MM.1S (cell line): ENCODE data around the gene SURF1.

Experiments
- DNase-seq: peaks from one replicate; pipeline ENCODE4 v3.0.0-alpha.2; 2015
- H2AFZ ChIP-seq: fragments of 300-600 bp; sonication (generic); 2 replicates; pipeline ENCODE4 v1.6.0; 2016; ENCODE audit warnings: antibody characterized with exemption, low read length
- H3F3A ChIP-seq: fragments of 300-600 bp; sonication (generic); 2 replicates; pipeline ENCODE4 v1.6.1; 2016; ENCODE audit warnings: mild to moderate bottlenecking, antibody characterized with exemption, low read length, moderate library complexity, mixed read lengths; ENCODE audit not compliant: insufficient read depth
- H3K27ac ChIP-seq: fragments of 300-600 bp; sonication (generic); 2 replicates; pipeline ENCODE4 v1.5.1; 2016; ENCODE audit warnings: mild to moderate bottlenecking, low read length
- H3K27me3 ChIP-seq: fragments of 300-600 bp; sonication (generic); replicated peaks from 2 replicates; pipeline ENCODE4 v1.6.0; 2016; ENCODE audit warnings: low read length; ENCODE audit not compliant: insufficient read depth
- H3K36me3 ChIP-seq: fragments of 300-600 bp; sonication (generic); replicated peaks from 2 replicates; pipeline ENCODE4 v1.6.1; 2016; ENCODE audit warnings: mild to moderate bottlenecking, low read length, mixed read lengths; ENCODE audit not compliant: insufficient read depth
- H3K4me1 ChIP-seq: fragments of 300-600 bp; sonication (generic); 2 replicates; pipeline ENCODE4 v1.6.1; 2016; ENCODE audit warnings: low read length, mixed read lengths
- H3K4me2 ChIP-seq: fragments of 300-600 bp; sonication (generic); 2 replicates; pipeline ENCODE4 v1.6.0; 2016; ENCODE audit warnings: low read depth, low read length
- H3K4me3 ChIP-seq: fragments of 300-600 bp; sonication (generic); 2 replicates; pipeline ENCODE4 v1.5.1; 2016; ENCODE audit warnings: low read length, mixed read lengths
- H3K79me2 ChIP-seq: fragments of 300-600 bp; sonication (generic); 2 replicates; pipeline ENCODE4 v1.6.1; 2016; ENCODE audit warnings: mixed run types, low read length, mixed read lengths
- H3K9ac ChIP-seq: fragments of 300-600 bp; sonication (generic); 2 replicates; pipeline ENCODE4 v1.6.1; 2016; ENCODE audit warnings: low read length, mixed read lengths
- H3K9me2 ChIP-seq: fragments of 300-600 bp; sonication (generic); replicated peaks from 2 replicates; pipeline ENCODE4 v1.6.1; 2016; ENCODE audit warnings: mild to moderate bottlenecking, low read length, mixed read lengths; ENCODE audit not compliant: insufficient read depth
- H3K9me3 ChIP-seq: fragments of 300-600 bp; sonication (generic); replicated peaks from 2 replicates; pipeline ENCODE4 v1.6.1; 2016; ENCODE audit warnings: mild to moderate bottlenecking, low read length, mixed read lengths; ENCODE audit not compliant: insufficient read depth
- H4K20me1 ChIP-seq: fragments of 300-600 bp; sonication (generic); 2 replicates; pipeline ENCODE4 v1.6.1; 2016; ENCODE audit warnings: mild to moderate bottlenecking, low read length, moderate library complexity, mixed read lengths; ENCODE audit not compliant: insufficient read depth
- CTCF ChIP-seq: fragments of 300-600 bp; sonication (generic); IDR thresholded peaks from 2 replicates; pipeline ENCODE4 v1.5.1; 2016; ENCODE audit warnings: antibody characterized with exemption, low read length, mixed read lengths
- EZH2 ChIP-seq: fragments of 300-600 bp; sonication (generic); optimal IDR thresholded peaks from 2 replicates; pipeline ENCODE3; 2017; ENCODE audit warnings: low read depth, mild to moderate bottlenecking, antibody characterized with exemption, low read length, mixed read lengths
- EZH2phosphoT487 ChIP-seq: fragments of 300-600 bp; sonication (generic); IDR thresholded peaks from 2 replicates; pipeline ENCODE4 v1.6.1; 2018; ENCODE audit warnings: antibody characterized with exemption, low read length

Gene SURF1

GRCh38 chr9:133359399-133360175 is 3.3 kb upstream of the SURF1 start:
- Histone ChIP-seq H3K4me2 (no peak overlapping the region), H3K9me3 (no peaks in the 10 kb centered on the region), H3K4me1 (peaks cover 8% of the 10 kb centered on the region; the same call in 1 of the 2 replicates), H2AFZ (no peak overlapping the region), H3K79me2 (peaks cover 54% of the 10 kb centered on the region), H3K9ac (no peak overlapping the region), H3K27me3 (no peaks in the 10 kb centered on the region), H3F3A (peaks cover 7% of the 10 kb centered on the region; the same call in 1 of the 2 replicates), H3K27ac (no peak overlapping the region), H3K36me3 (0 out of 2 replicates have a peak, but pooled peaks cover 5% of the 10 kb centered on the region), H3K4me3 (no peak overlapping the region), H4K20me1 (0 out of 2 replicates have a peak, but pooled peaks cover 8% of the 10 kb centered on the region), H3K9me2 (no peaks in the 10 kb centered on the region)
- no peak for DNase-seq
- TF ChIP-seq EZH2 (no peak), CTCF (no peak), EZH2phosphoT487 (no peak)

GRCh38 chr9:133357656-133358055 is 1.4 kb upstream of the SURF1 start:
- peaks cover 8% of the 10 kb centered on the region; the same call in 1 of the 2 replicates for H3K4me1 ChIP-seq
- no peak overlapping the region for H3K27ac ChIP-seq
- H4K20me1 ChIP-seq: 0 out of 2 replicates have a peak, but pooled peaks cover 8% of the 10 kb centered on the region
- H3K4me3 ChIP-seq: peak overlapping the region; percentile 74; the same call in 1 of the 2 replicates
- H2AFZ ChIP-seq: no peak overlapping the region
- H3K9me3 ChIP-seq: no peaks in the 10 kb centered on the region
- no peak overlapping the region for H3K9ac ChIP-seq
- H3K36me3 ChIP-seq: no peaks in the 10 kb centered on the region
- no peaks in the 10 kb centered on the region for H3K9me2 ChIP-seq
- peak overlapping the region; percentile 98; the same call in 1 of the 2 replicates for H3K4me2 ChIP-seq
- H3K79me2 ChIP-seq: peaks cover 54% of the 10 kb centered on the region
- no peaks in the 10 kb centered on the region for H3K27me3 ChIP-seq
- H3F3A ChIP-seq: peaks cover 24% of the 10 kb centered on the region
- no peak for TF ChIP-seq CTCF
- TF ChIP-seq EZH2phosphoT487: no peak
- no peak for TF ChIP-seq EZH2
- DNase-seq: no peak

- Histone ChIP-seq H4K20me1 (peaks cover 8% of the 10 kb centered on the region; the same call in 1 of the 2 replicates), H3K9ac (peak overlapping the region; percentile 80), H3K27me3 (no peaks in the 10 kb centered on the region), H2AFZ (0 out of 2 replicates have a peak overlapping the region, but pooled peaks have one; percentile 42), H3K9me2 (no peaks in the 10 kb centered on the region), H3K27ac (peak overlapping the region; percentile 46), H3K4me1 (peaks cover 8% of the 10 kb centered on the region; the same call in 1 of the 2 replicates), H3F3A (peaks cover 40% of the 10 kb centered on the region), H3K9me3 (no peaks in the 10 kb centered on the region), H3K4me2 (peak overlapping the region; percentile 81), H3K79me2 (peaks cover 49% of the 10 kb centered on the region), H3K36me3 (peaks cover 2% of the 10 kb centered on the region), H3K4me3 (peak overlapping the region; percentile 93)
- peak; percentile 29 for DNase-seq
- TF ChIP-seq CTCF (no peak), EZH2 (no peak)
Observed at GRCh38 chr9:133355881-133356357, 368 bp downstream of the SURF1 start.
